Nephron (organoid): ENCODE measurements around the gene XXYLT1.
"Not testable (repeated sequence)": the region's sequence is repeated elsewhere in the genome, so short reads cannot be mapped to it uniquely, and the experiment has no call there.

Experiments
- H3K27ac Mint-ChIP-seq, 3 experiments: 2 replicates each; pipeline ENCODE4 v1.8.0; 2020; ENCODE audit warnings: mixed read lengths in 3 of 3, mild to moderate bottlenecking in 2 of 3, moderate library complexity in 1 of 3
- H3K27me3 Mint-ChIP-seq: 2 replicates; pipeline ENCODE4 v1.8.0; 2021; ENCODE audit warnings: low read depth, mild to moderate bottlenecking, moderate library complexity, mixed read lengths
- H3K36me3 Mint-ChIP-seq: 2 replicates; pipeline ENCODE4 v1.8.0; 2020; ENCODE audit warnings: low read depth, mixed read lengths
- H3K4me1 Mint-ChIP-seq: 2 replicates; pipeline ENCODE4 v1.8.0; 2020; ENCODE audit warnings: mixed read lengths
- H3K4me3 Mint-ChIP-seq, 3 experiments: 2 replicates each; pipeline ENCODE4 v1.8.0; 2020; ENCODE audit warnings: mild to moderate bottlenecking in 3 of 3, mixed read lengths in 3 of 3, moderate library complexity in 2 of 3
- H3K9me3 Mint-ChIP-seq: 2 replicates; pipeline ENCODE4 v1.8.0; 2020; ENCODE audit warnings: mixed read lengths
- CTCF ChIP-seq, 3 experiments: fragments of 200-600 bp; sonication (generic); IDR thresholded peaks; one replicate each; pipeline ENCODE4 v1.5.0; 2021; ENCODE audit warnings: antibody characterized with exemption in 3 of 3; ENCODE audit not compliant: unreplicated experiment in 3 of 3

The XXYLT1 gene

GRCh38 chr3:195095035-195095703 is 175.8 kb downstream of the XXYLT1 start:
- Mint-ChIP-seq H3K9me3 (peaks cover 15% of the 10 kb centered on the region), H3K27ac (peak overlapping the region; percentile 73 to 90 (median 75)), H3K4me1 (peaks cover 18% of the 10 kb centered on the region), H3K4me3 (peak overlapping the region in 1 of 3 experiments; percentile 22), H3K27me3 (peaks cover 6% of the 10 kb centered on the region), H3K36me3 (peaks cover 18% of the 10 kb centered on the region)
- no peak for TF ChIP-seq CTCF (IDR thresholded peaks at IDR 0.05; ENCODE audit: unreplicated experiment in 3 of 3)

- peaks cover 18% of the 10 kb centered on the region for H3K36me3 Mint-ChIP-seq
- H3K27me3 Mint-ChIP-seq = peaks cover 6% of the 10 kb centered on the region
- peaks cover 15% of the 10 kb centered on the region for H3K9me3 Mint-ChIP-seq
- peaks cover 18% of the 10 kb centered on the region for H3K4me1 Mint-ChIP-seq
- peak overlapping the region; percentile 73 to 90 (median 75) for H3K27ac Mint-ChIP-seq
- no peak for TF ChIP-seq CTCF (IDR thresholded peaks at IDR 0.05; ENCODE audit: unreplicated experiment in 3 of 3)
- peak overlapping the region; percentile 10 to 39 (median 30) for H3K4me3 Mint-ChIP-seq
Observed at GRCh38 chr3:195094191-195094921, 176.6 kb downstream of the XXYLT1 start.

- H3K4me3 Mint-ChIP-seq = no peak overlapping the region
- peaks cover 6% of the 10 kb centered on the region for H3K27me3 Mint-ChIP-seq
- no peak for TF ChIP-seq CTCF (IDR thresholded peaks at IDR 0.05; ENCODE audit: unreplicated experiment in 3 of 3)
- peaks cover 18% of the 10 kb centered on the region for H3K4me1 Mint-ChIP-seq
- H3K36me3 Mint-ChIP-seq = peaks cover 18% of the 10 kb centered on the region
- peak overlapping the region; percentile 73 to 90 (median 75) for H3K27ac Mint-ChIP-seq
- H3K9me3 Mint-ChIP-seq = peaks cover 15% of the 10 kb centered on the region
Observed at GRCh38 chr3:195093731-195094130, 177.2 kb downstream of the XXYLT1 start.

GRCh38 chr3:195087840-195088601 is 182.9 kb downstream of the XXYLT1 start:
- peak overlapping the region; percentile 83 to 87 (median 84) for H3K4me3 Mint-ChIP-seq
- peak overlapping the region; percentile 75 to 89 (median 76) for H3K27ac Mint-ChIP-seq
- peaks cover 12% of the 10 kb centered on the region for H3K4me1 Mint-ChIP-seq
- H3K36me3 Mint-ChIP-seq, H3K27me3 Mint-ChIP-seq, H3K9me3 Mint-ChIP-seq: not testable (repeated sequence)

GRCh38 chr3:195087328-195087727 is 183.6 kb downstream of the XXYLT1 start:
- Mint-ChIP-seq H3K4me3 (peak overlapping the region; percentile 83 to 87 (median 84)), H3K27me3 (no peaks in the 10 kb centered on the region), H3K27ac (peak overlapping the region; percentile 75 to 89 (median 76)), H3K36me3 (no peaks in the 10 kb centered on the region), H3K9me3 (peaks cover 3% of the 10 kb centered on the region), H3K4me1 (peaks cover 15% of the 10 kb centered on the region)
- no peak for TF ChIP-seq CTCF (IDR thresholded peaks at IDR 0.05; ENCODE audit: unreplicated experiment in 3 of 3)

- no peak for TF ChIP-seq CTCF (IDR thresholded peaks at IDR 0.05; ENCODE audit: unreplicated experiment in 3 of 3)
- Mint-ChIP-seq H3K36me3 (no peaks in the 10 kb centered on the region), H3K27me3 (peaks cover 2% of the 10 kb centered on the region), H3K4me1 (peaks cover 18% of the 10 kb centered on the region), H3K27ac (peak overlapping the region in 1 of 3 experiments; percentile 76), H3K9me3 (peaks cover 3% of the 10 kb centered on the region), H3K4me3 (no peak overlapping the region)
Observed at GRCh38 chr3:195086885-195087284, 184.1 kb downstream of the XXYLT1 start.
